Superior temporal gyrus (tissue), 1 donor: ENCODE data around the gene LYZL1.
"Not testable (repeated sequence)": the region's sequence is repeated elsewhere in the genome, so short reads cannot be mapped to it uniquely, and the experiment has no call there.

Experiments
- DNase-seq: peaks from one replicate; pipeline ENCODE4 v3.0.0-alpha.2; 2016; ENCODE audit errors: extremely low spot score

LYZL1 gene

DNA sequence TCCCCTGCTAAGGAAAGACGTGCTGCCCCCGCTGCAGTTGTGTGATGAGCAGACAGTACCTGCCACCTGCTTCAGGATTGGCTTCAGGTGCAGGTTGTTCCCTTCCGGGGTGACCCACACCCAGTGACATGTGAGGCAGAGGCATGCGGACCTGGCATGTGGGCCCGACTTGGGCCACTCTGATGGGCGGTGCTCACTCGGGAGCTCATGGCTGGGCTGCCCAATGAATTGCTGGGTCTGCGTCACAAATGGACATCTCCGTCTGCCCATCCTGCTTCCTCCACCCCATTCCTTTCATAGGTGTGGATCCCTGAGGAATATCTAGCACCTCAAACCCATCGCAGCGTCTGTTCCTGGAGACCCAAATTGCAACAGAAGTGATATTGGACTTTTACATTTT, 19.3 kb downstream of the LYZL1 start:
- DNase-seq, result not testable (repeated sequence)

DNA sequence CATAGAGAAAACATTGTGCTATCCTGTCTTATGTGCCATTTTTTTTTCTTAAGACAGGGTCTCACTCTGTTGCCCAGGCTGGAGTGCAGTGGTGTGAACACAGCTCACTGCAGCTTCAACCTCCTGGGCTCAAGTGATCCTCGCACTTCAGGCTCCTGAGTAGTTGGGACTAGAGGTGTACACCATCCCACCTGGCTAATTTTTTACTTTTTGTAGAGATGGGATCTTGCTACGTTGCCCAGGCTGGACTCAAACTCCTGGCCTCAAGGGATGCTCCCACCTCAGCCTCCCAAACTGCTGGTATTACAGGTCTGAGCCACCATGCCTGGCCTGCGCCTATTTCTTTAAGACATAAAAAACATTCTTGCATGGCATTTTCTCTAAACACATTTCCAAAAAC, 20.6 kb downstream of the LYZL1 start:
- DNase-seq, result no peak

DNA sequence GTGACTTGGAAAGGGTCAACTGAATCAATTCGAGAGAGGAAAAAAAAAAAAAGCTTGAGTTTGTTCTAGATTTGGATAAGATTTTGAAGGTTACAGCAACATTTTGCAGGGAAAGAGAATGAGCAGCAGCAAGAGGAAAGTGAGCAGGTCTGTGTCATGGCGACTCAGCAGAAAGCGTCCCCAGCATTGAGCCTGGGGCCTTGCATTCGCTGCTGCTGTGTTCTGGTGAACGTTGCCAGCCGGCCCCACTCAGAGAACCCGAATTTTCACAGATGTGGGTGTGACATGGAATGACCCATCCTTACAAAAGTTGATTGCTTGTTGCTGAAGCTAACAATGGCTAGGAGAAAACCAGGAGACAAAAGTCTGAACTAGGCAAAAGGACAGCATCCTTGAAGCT, 21.6 kb downstream of the LYZL1 start:
- DNase-seq, result not testable (repeated sequence)

DNA sequence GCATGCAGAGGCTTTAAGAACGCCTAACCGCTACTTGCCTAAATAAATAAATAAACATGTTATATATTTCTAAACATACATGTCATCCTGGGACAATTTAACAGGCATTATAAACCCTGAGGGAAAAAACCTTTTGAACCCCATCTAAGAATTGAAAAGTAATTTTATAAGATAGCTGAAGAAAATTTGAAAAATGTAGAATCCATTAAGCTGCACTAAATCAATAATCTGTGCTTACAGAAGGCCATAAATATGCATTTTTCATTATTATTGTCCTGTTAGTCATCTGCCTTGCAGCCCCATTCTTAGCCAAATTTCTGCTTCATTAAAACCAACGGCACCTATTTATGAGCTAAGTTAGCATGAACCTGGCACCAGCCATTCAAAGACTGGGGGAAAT, 24.2 kb downstream of the LYZL1 start:
- no peak for DNase-seq

DNA sequence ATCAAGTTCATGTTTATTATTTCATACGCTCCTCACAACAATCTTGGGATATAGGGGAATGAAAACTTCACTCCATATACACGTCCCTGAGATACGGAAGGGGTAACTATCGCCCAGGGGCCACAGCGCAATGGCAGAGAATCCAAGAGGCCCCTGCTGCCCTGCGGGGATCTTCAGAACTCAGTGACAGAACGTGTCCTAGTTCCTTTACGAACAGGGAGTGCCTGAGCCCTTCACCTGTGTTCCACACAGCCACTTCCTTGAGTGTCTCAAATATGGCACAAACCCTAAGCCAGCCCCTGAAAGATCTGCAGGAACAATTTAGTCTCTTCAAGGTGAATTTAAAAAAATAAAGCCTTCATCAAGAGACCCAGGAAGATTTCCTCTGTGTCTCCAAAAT, 25.9 kb downstream of the LYZL1 start:
- no peak for DNase-seq

DNA sequence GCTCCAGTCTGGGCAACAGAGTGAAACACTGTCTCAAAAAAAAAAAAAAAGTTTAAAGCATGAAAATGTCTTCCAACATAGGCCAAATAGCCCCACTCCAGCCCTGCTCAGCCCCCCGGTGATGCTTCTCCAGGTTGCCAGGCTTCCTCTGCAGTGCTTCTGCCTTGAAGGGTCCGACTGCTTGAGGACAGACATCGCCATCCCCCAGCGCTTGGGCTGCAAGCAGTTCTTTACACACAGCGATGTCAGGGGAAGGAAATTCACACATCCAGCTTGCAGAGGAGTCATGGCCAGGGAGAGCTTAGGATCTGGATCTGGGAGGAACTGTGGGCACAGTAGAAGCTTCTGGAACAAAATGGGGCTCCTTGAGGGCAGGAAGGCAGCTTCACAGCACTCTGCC, 26.9 kb downstream of the LYZL1 start:
- DNase-seq, result no peak

DNA sequence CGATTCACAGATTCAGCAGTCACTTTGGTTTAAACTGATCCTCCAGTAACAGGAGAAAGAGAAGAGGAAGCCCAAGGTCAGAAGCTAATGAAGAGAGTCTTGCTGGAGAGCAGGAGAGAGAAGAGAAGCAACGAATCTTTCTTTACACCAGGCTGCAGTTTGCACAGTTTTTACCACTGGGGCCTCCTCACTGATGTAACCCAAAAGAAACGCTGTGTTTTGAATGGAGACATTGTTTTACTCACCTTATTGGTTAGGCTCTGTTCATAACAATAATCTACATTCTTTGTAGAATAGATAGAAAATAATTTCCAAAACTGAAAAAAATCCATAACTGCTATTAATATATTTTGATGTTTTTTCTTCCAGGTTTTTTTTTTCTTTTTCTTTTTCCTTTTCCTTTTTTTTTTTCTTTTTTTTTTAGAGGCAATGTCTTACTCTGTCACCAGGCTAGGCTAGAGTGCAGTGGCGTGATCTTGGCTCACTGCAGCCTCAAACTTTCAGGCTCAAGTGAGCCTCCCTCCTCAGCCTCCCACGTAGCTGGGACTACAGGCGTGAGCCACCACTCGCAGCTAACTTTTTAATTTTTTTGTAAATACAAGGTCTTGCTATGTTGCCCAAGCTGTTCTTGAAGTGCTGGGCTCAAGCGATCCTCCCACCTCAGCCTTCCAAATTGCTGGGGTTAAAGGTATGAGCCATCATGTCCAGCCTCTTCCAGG, 27.6 kb downstream of the LYZL1 start:
- no peak for DNase-seq

DNA sequence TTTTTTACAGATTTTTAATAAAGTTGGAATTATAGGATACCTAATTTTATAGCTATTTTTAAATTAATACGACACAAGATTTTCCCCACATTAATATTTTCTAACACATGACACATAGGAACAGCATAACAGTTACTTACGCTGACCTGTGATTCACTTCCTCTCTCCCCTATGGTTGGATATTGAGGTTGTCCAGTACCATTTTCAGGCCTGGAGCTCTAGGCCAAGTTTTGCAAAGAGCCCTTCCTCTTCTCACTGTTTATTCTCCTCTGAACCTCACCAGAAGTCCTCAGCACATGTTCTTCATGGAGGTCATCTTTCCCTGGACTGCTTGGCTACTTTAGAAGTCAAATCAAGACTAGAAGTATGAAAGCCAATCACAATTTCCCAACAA, 28.2 kb downstream of the LYZL1 start:
- no peak for DNase-seq

DNA sequence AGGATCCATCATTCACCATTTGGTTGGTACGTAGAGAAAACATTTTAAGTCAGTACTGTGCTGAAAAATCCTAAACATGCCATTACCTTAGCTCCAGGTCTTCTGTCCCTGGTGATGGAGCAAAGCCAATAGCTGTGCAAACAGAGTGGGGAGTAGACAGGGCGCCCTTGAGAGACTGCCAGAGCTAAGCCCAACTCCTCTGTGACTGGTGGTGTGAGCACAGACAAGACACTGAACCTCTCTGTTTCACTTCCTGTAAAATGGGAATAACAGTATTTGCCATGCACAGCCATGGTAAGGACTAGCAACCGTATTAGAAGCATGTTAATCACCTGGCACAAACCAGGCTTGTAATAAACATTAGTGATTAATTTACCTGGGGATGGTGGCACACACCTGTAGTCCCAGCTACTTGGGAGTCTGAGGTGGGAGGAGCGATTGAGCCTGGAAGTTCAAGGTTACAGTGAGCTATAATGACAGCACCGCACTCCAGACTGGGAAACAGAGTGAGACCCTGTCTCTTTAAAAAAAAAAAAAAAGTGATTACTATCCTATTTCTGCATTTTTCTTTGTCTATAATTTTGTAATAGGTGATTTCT, 28.7 kb downstream of the LYZL1 start:
- no peak for DNase-seq

DNA sequence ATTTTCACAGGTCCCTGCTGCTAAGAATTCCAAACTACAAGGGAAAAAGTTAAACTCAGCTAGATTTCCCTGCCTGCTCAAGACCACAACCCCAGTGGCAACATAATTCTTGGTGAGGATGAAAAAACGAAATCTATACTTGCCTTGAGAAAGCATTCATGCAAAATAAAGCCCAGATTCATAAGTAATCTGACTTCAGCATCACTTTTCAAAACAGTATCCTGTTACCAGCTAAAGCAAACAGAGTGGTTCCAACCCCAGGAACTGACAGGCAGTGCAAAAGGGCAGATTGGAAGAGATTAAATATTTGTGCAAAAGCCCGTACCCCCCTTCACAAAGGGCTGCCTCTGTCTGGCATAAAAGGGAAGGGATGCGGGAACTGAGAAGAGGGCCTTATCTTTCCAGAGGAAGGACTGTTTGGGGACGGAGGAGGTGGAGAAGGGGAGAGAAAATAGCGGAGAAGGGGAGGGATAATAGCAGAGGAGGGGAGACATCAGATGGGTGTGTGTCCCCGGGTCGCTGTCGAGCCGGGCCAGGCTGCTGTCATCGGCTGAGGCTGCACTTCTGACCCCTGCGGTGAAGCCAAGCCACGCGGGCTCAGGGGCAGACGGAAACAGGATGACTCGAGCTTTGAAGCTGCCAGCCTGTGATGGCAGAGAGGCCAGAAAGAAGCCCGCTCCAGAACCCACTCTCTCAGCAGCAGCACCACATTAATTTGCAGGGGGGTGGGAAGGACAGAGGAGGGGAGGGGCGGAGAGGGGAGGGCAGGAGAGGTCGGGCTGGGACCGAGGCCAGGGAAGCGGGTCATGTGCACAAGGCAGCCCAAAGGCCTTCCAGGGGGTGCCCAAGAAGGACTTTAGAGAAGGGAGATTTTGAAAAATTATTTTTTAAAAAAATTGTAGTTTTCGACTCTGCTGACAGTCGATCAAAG, 29.5 kb downstream of the LYZL1 start:
- not testable (repeated sequence) for DNase-seq

DNA sequence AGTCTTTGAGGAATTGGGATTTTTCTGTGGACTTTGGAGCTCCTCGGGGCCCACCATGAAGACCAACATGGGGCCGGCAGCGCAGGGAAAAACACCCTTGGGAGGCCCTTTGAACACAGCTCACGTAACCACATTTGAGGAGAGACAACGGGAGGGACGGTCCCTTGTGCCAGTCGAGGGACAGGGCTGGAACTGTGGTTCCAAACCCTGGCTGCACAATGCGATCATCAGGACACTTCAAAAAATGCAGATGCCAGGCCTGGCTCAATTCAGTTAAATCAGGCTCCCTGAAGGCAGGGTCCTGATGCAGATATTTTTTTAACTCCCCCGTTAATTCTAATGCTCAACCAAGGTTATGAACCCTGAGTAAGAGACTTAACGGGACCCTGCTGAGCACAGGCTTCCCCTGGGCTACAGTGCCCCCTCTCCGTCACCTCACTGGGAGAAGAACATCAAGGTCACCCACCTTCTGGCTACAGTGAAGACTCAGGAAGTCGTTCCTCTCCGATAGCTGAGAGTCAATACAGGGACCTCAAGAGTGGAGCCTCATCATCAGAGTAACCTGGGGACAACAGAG, 30.4 kb downstream of the LYZL1 start:
- DNase-seq, result no peak

DNA sequence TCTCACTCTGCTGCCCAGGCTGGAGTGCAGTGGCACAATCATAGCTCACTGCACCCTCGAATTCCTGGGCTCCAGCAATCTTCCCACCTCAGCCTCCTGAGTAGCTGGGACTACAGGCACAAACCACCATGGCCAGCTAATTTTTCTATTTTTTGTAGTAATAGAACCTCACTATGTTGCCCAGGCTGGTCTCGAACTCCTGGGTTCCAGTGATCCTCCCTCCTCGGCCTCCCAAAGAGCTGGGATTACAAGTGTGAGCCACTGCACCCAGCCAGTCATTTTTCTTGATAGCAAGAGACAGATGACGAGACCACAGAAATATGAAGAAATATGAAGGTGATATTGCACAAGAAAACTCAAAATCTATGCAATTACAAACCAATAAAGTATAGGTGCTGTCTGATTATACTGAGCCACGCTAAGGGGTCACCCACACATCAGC, 31.8 kb downstream of the LYZL1 start:
- DNase-seq, result not testable (repeated sequence)

DNA sequence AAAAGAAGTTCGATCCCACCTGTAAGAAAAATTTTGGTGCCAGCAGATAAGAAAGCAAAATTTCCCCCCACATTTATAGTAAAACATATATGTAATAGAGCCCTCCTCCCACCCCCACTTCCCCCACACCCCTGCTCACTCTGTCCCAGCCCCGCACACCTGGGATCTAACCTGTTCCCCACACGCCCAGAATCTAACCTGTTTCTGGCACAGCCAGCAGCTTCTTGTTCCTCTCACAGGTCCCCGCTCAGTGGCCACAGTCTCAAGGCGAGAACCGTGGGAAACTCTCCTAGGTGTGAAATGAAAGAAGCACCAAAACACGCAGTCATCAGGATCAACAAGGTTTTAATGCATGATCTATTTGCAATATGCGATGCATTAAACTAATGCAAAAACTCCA, 32.8 kb downstream of the LYZL1 start:
- no peak for DNase-seq

DNA sequence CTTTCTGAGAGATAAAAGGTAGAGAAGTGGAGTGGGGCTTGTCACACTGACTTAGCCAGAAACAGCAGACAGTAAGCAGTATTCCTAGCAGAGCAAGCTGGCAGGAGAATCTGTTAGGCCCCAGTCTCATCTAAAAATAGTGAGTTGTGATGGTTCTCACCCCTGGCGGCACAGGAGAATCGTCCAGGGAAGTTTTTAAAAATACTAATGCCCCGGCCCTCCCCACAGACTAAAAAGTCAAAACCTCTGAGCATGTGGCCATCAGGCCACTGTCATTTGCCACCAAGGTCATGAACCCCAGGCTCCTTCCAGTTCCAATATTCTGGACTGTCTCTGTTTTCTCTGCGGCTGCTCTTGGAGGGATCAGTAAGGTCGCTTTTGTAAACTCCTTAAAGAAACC, 34.0 kb downstream of the LYZL1 start:
- no peak for DNase-seq

DNA sequence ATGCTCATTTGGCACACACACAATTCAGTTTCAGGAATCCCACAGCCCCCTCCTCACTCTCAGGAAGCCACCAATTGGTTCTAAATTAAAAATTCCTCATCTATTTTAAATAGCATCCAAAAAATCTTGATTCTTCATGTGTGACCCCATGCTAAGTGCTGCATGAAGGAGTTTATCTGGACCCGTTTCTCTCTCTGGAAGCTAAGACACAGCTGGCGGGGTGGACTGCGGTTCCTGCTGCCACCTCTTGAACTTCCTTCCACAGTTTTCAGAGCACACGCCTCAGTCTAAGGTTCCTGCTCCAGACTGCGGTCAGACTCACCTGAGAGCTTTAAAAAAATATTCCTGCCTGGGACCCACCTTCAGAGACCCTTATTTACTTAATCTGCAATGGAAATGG, 34.5 kb downstream of the LYZL1 start:
- DNase-seq, result no peak

DNA sequence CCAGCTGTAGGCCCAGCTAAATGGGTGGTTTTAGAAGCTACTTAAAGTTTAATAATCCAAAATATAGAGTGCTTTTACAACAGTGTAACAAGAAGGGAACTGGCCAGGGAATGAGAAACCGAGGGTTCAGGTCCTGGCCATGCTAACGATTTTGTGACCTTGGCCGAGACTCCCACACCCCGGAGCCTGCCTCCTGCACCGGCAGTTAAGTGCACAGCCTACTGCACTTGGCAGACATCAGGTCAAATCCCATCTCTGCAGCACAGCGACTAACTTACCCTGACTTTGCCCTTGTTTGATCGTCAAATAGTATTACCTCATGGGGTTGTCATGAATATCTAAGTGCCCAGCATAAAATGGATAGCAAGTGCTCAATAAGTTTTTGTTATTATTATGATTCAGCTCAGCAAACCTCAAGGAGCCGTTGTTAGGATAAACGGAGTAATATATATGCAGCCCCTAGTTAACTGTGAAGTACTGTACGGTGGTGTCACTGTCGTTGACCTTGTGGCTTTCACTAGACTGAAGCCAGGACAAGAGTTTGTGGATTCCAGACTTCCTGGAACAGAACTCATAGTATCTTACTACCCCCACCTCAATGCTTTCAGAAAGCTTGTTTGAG, 35.5 kb downstream of the LYZL1 start:
- DNase-seq, result no peak

DNA sequence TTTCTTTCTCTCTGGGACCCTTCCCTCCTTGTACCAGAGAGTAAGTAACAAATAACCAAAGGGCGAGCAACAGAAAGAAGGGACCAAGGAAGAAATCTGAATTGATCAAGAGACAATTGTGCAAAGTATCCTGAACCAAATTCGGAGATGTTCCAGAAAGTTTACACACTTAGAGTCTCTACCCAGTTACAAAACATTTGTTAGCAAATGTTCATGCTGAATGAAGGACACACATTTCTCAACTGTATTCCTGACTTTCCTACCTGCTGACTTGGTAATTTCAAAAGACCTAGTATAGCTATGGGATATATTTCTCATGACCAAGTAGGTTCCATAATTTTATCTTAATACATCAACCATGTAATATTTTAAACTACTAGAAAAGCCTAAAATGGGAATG, 37.4 kb downstream of the LYZL1 start:
- DNase-seq, result no peak

DNA sequence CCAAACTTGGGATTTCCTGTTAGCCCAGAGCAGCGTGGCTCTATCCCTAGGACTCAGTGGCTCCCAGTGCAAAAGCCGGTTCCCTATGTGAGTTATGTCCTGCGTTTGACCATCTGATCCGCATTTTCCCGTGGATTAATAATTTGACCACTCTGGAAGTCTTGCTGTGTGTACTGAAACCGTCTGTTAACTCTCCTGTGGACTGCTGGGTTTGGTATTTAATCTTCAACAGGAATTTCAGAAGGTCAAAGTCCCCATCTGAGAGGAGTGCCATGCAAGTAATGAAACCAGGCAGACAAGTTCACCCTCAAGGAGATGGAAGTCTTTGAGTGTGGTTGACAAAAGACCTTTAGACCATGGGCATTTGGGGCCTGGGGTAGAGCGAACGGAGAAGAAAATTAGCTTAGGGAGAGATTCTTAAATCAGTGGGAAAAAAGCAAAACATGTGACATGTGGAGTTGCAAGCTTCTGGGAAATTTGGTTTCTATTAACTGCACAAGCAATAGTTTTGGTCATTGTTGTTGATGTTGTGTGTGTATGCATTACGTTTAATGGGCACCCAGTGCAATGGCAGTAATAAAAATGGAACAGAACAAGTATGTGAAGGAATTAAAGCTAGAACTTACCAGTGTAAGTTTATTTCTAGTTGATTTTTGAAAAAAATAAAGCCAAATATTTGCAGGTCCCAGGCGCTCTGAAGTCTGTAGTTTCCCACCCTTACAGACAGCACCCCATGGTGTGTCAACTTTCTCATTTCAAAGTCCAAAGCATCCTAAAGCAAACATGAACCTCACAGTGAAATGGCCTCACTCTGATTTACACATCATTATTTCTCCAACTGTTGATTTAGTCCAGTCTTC, 38.2 kb downstream of the LYZL1 start:
- no peak for DNase-seq

DNA sequence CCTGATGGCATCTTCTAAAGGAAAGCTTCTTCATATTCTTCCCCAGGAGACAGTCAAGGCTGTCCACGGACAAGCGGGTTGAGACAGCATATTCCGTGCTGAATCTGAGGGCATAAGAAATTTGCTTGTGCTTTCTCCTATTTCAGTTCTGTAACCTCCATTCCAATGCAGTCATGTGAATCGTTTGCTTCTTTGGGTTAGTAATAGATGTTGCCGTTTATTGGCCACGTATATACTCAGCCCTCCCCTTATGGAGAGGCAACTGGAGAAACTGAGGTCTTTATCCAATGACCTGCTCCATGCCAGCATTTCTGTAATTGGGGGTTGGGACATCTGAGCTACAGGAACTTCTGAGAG, 38.9 kb downstream of the LYZL1 start:
- DNase-seq, result no peak

DNA sequence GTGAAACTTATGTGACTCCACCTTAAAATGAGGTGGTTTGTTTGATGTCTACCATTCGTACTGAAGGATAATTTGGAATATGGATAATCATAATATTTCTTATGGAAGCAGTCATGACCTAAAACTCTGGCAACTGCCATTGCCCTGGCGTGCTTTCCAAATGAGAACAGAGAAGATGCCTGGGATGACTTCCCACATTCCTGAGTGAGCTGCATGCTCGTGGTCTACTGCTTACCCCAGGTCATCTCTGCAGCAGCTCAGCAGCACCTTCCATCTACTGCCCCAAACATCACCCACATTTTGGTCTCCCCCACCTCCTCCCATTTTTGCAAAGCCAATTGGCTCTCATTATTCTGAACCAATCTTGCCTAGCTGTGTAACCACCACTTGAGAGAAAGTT, 40.1 kb downstream of the LYZL1 start:
- DNase-seq, result no peak

DNA sequence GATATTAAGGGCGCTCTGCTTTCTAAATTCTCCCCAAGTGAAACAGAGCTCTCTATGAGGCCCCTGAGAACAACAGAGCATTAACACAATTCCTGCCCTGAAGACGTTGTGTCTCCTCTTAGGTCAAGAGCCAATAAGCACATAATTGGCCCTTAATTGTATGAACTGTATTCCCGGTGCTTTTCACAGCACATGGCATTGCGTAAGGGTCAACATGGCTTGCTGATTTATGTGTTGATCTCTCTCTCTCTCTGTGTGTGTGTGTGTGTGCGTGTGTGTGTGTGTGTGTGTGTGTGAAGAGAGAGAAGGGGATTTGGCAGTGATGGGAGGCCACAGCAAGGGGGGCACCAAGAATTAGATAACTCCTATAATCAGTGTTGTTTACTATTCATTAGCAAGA, 40.5 kb downstream of the LYZL1 start:
- no peak for DNase-seq
